GM12875 (cell line): ENCODE data around the gene CST6.
"Not testable (repeated sequence)": the region's sequence is repeated elsewhere in the genome, so short reads cannot be mapped to it uniquely, and the experiment has no call there.

Experiments
- H3K4me3 ChIP-seq: one replicate; pipeline ENCODE4 v1.5.1; 2011; ENCODE audit warnings: low read depth, low read length, control low read depth
- TF ChIP-seq, protein P1 (sequence below): IDR thresholded peaks from 2 replicates; pipeline ENCODE4 v1.5.1; 2011; ENCODE audit warnings: low read depth, mild to moderate bottlenecking, control low read depth, inconsistent platforms, low read length, moderate library complexity, borderline replicate concordance; ENCODE audit not compliant: insufficient read depth

The CST6 gene

GRCh38 chr11:66004186-66004585 is 7.6 kb upstream of the CST6 start:
- TF ChIP-seq, protein P1, sequence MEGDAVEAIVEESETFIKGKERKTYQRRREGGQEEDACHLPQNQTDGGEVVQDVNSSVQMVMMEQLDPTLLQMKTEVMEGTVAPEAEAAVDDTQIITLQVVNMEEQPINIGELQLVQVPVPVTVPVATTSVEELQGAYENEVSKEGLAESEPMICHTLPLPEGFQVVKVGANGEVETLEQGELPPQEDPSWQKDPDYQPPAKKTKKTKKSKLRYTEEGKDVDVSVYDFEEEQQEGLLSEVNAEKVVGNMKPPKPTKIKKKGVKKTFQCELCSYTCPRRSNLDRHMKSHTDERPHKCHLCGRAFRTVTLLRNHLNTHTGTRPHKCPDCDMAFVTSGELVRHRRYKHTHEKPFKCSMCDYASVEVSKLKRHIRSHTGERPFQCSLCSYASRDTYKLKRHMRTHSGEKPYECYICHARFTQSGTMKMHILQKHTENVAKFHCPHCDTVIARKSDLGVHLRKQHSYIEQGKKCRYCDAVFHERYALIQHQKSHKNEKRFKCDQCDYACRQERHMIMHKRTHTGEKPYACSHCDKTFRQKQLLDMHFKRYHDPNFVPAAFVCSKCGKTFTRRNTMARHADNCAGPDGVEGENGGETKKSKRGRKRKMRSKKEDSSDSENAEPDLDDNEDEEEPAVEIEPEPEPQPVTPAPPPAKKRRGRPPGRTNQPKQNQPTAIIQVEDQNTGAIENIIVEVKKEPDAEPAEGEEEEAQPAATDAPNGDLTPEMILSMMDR: no peak

DNA sequence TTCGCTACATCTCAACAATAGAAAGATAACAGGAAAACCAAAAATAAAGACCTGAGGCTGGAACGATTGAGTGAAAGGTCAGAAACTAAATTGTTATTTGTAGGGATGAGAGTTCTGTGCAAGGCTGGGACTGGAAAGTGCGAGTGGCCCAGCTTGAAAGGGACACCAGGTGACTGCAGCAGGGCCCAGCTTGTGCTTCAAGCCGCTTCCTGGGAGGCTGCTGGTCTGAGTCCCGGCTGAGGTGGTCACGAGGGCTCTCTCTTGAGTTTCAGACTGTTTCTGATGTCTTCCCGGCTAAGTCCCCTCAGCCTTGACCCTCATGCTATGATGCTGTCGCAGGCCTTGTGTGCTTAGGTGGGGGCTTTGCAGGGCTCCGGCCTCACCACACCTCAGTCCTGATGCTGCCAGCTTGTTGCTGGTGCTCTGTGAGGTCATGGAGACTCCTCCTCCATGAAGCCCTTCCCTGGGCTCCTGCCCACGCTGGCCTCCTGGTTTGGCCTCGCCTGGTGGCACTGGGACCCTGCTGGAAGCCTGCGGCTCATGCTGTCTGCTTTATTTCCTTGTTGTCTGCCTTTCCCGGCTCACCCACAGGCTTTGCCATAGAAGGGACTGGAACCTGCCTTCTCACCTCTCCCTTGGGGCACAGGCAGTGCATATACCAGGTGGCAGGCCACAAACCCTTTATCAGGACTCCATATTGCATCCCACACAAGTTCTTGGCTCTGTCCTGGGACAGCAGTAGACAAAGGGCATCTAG is 5.5 kb upstream of the CST6 start:
- no peak overlapping the region for H3K4me3 ChIP-seq
- TF ChIP-seq, protein P1: no peak

More at GRCh38 chr11:66004186-66004585, 7.6 kb upstream of the CST6 start:
- H3K4me3 ChIP-seq: no peak overlapping the region

DNA sequence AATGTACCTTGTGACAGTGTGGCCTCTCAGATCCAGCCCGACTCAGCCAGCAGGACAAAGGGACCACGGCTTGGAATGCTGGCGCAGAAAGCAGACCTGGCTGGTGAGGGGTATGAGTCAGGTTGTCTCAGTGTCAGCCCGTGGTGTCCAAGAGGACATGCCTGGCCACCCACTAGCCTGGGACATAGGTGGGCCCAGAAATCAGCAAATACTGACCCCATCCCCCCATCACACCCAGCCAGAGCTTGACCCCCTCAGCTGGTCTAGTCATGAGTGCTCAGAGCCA is 5.0 kb upstream of the CST6 start:
- TF ChIP-seq, protein P1: no peak
- no peak overlapping the region for H3K4me3 ChIP-seq

- TF ChIP-seq, protein P1: no peak
- no peak overlapping the region for H3K4me3 ChIP-seq
Measured at GRCh38 chr11:66007201-66007634, 4.6 kb upstream of the CST6 start.

- TF ChIP-seq, protein P1: no peak
- no peak overlapping the region for H3K4me3 ChIP-seq
Measured at GRCh38 chr11:66008095-66008467, 3.7 kb upstream of the CST6 start.

DNA sequence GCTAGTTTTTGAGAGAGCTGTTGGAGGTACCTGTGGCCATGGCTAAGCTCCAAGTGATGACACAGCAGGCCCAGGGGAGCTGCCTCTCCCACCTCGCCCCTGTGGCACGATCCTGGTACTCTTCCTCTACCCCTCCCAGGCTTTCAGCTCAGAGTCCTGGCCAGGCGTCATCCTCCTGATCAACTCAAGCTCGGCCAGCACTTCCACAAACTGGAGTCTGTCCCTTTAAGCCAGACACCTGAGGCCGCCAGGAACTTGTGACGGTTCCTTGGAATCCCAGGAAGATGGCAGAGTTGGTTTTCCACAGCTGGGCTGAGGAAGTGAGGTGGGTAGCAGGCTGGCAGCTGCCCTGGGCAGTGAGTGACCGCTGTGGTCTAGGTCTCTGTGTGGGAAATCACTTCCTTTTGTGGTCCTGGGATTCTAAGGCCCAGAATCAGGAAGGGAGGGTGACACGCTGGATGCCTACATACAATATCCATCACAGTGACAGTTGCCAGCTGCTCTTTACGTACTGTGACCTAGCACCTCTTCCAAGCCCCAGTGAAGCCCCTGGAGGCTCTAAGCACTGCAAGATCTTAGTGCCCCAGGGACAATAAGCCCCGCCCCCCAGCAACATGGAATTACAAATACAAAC is 3.2 kb upstream of the CST6 start:
- TF ChIP-seq, protein P1: no peak

DNA sequence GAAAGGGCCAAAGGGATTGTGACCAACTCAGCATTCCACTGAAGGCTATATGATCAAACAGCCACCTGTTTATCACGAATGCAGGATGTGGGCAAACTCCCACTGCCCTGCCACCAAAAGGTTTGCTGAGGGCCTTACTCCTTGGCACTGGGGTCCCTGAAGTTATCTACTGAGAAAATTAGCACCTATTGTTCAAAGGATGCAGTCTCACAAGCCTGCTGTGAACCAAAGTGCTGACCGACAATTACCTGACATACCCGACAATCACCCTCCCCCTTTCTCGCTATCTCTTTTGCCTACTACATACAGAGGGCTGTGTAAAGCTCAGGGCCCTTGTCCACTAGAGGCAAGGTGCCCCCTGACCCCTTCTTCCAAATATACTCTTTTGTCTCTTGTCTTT is 1.8 kb upstream of the CST6 start:
- not testable (repeated sequence) for H3K4me3 ChIP-seq

More for the DNA sequence above, 3.2 kb upstream of the CST6 start:
- H3K4me3 ChIP-seq: no peak overlapping the region
